Measurements from ENCODE around the gene ENDOD1.

The ENDOD1 gene

DNA sequence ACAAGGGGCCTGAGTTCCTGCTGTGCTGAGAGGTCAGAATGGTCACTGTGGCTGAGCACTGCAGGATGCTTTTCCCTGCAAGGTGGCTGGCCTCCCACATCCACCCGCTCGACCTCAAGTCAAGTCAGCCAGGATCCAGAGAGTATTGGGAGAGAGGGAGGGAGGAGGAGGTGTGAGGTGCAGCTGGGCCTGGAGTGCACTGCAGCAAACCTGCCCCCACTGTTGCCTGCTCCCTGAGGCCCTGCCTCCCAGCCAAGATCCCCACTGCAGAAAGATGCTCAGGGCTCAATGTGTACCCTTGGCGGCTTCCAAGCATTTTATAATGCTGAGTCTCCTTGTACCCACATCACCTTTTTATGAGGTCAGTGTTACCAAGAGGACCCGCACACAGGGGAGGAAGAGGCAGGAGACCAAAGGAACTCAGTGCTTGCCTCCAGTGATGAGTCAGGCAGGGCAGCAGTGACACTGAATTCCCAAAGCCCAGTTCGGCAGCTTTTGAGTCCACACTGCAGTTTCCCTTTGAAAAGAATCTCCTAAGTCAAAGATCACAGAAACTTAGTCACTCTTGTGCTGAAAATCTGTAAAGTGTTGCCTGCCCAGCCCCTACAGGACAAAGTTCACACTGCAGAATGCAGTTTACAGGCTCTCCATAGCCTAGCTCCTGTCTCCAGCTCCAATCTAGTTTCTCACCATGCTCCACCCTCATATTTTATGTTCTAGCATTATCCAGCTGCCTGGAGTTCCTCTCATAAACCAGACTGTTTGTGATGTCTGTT, 3.1 kb downstream of the ENDOD1 start:
- no peaks in the 10 kb centered on the region for H3K36me3 ChIP-seq
- no peaks in the 10 kb centered on the region for H3K27me3 ChIP-seq
- peak overlapping the region; percentile 15 to 97 for H3K27ac ChIP-seq
- peaks cover 0 to 82% (median 57%) of the 10 kb centered on the region in 4 donors for H3K4me1 ChIP-seq
- TF ChIP-seq, protein P1, sequence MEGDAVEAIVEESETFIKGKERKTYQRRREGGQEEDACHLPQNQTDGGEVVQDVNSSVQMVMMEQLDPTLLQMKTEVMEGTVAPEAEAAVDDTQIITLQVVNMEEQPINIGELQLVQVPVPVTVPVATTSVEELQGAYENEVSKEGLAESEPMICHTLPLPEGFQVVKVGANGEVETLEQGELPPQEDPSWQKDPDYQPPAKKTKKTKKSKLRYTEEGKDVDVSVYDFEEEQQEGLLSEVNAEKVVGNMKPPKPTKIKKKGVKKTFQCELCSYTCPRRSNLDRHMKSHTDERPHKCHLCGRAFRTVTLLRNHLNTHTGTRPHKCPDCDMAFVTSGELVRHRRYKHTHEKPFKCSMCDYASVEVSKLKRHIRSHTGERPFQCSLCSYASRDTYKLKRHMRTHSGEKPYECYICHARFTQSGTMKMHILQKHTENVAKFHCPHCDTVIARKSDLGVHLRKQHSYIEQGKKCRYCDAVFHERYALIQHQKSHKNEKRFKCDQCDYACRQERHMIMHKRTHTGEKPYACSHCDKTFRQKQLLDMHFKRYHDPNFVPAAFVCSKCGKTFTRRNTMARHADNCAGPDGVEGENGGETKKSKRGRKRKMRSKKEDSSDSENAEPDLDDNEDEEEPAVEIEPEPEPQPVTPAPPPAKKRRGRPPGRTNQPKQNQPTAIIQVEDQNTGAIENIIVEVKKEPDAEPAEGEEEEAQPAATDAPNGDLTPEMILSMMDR (IDR thresholded peaks at IDR 0.05) = peak; percentile 31 to 44
- peak overlapping the region; percentile 7 to 91 for H3K4me3 ChIP-seq
- DNase-seq = no peak
- intact Hi-C loops (cut with DNase I; ENCODE audit: low total_unique reads) = no loop called here
- no peaks in the 10 kb centered on the region for H3K9me3 ChIP-seq

DNA sequence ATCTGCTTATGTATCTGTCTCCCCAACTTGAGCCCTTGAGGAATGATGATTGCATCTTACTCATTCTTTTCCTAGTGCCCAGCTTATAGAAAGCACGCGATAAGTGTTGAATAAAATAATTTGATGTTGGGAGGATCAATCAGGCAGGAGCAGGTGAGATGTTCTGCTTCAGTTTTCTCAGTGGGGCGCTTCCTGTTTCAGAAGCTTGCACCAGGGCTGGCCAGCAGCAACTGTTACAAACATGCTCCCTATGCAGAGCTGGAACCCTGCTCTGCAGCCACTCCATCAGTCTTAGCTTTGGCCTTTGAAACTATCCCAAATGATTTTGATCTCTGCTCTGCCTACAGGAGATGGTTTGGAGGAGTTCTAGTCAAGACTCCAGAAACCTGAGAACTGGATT, 3.9 kb downstream of the ENDOD1 start:
- no peaks in the 10 kb centered on the region for H3K9me3 ChIP-seq
- H3K27me3 ChIP-seq = no peaks in the 10 kb centered on the region
- H3K36me3 ChIP-seq = no peaks in the 10 kb centered on the region
- intact Hi-C loops (cut with DNase I; ENCODE audit: low total_unique reads) = no loop called here
- TF ChIP-seq, protein P1 (IDR thresholded peaks at IDR 0.05) = no peak
- peak overlapping the region in 1 of 2 donors; percentile 97 for H3K27ac ChIP-seq
- H3K4me1 ChIP-seq = peaks cover 0 to 87% (median 57%) of the 10 kb centered on the region in 4 donors
- no peak for DNase-seq
- H3K4me3 ChIP-seq = no peak overlapping the region

DNA sequence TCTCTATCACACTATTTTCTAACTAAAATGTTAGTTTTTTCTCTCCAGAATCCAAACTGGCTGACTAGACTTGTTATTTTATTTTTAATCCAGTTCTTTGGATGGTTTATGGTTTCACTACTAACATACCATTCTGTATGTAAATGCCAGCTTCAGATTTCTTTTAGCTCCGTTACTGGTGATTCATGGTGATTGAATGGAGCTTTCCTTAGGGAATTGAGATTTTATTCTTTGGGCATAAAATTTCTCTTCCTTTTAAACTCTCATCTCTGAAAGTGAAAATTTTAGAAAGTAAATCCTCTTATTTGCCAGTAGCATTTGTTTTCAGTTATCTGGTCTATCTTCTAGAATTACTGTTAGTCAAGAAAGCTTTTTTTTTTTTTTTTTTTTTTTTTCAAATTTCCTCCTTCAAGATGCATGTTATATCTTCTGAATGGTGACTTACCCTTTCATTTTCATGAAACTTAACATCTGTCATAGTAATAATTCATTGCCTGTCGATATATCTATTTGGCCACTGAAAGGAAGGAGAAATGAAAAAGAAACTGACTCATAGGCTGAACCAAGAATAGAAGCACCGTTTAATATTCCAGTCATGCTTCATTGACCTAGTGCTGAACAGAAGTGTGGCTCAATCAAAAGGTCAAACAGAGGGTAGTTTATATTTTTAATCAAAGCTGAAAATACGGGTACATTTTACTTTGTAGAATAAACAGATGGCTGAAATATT, 6.4 kb downstream of the ENDOD1 start:
- Histone ChIP-seq H3K36me3 (no peaks in the 10 kb centered on the region), H3K27me3 (no peaks in the 10 kb centered on the region), H3K9me3 (no peaks in the 10 kb centered on the region), H3K4me1 (peaks cover 0 to 90% (median 44%) of the 10 kb centered on the region in 4 donors), H3K4me3 (no peak overlapping the region), H3K27ac (peak overlapping the region; percentile 33 to 62)
- DNase-seq = no peak
- TF ChIP-seq, protein P1 (IDR thresholded peaks at IDR 0.05) = no peak
- intact Hi-C loops (cut with DNase I; ENCODE audit: low total_unique reads) = no loop called here

DNA sequence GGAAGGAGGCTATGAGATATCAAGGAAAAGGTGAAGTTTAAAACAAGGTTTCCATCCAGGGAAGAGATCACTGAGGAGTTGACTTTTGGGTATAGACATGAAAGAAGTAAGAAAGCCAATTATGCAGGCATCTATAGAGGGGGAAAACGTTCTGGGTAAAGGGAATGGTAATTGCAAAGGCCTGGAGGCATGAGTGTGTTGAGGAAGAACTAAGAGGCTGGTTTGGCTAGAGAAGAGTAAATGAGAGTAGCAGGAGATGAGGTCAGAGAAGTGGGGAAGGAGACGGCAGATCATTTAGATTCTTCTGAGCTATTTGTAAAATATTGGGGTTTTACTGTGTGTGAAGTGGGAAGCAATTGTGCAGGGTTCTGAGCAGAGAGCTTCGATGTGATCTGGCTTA, 7.6 kb downstream of the ENDOD1 start:
- intact Hi-C loops (cut with DNase I; ENCODE audit: low total_unique reads) = no loop called here
- Histone ChIP-seq H3K4me3 (no peak overlapping the region), H3K27ac (peak overlapping the region; percentile 33 to 62), H3K4me1 (peaks cover 0 to 85% (median 33%) of the 10 kb centered on the region in 4 donors), H3K9me3 (no peaks in the 10 kb centered on the region), H3K36me3 (peaks cover 0 to 4% (median 0%) of the 10 kb centered on the region in 3 donors), H3K27me3 (no peaks in the 10 kb centered on the region)
- TF ChIP-seq, protein P1 (IDR thresholded peaks at IDR 0.05) = no peak
- DNase-seq = no peak

DNA sequence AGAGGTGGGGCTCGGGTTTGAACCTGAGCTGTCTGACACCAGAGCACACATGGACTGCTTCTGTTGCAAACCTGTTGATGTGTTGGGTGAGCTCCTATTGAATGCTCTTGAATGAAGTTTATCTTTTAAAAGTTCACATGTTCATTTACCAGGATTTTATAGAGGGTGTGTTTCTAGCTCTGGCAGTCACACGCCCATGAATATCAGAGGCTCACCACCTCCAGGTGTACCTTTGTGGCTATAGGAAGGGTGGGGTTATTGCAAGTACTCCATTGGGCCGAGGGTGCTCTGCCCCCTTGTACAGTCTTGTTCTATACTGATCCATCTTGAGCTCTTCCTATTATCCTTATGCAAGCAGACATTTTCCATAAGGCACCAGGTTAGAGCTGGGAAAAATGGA, 9.2 kb downstream of the ENDOD1 start:
- H3K27ac ChIP-seq = no peak overlapping the region
- no peak for DNase-seq
- no peaks in the 10 kb centered on the region for H3K27me3 ChIP-seq
- H3K36me3 ChIP-seq = peaks cover 0 to 10% (median 0%) of the 10 kb centered on the region in 3 donors
- intact Hi-C loops (cut with DNase I; ENCODE audit: low total_unique reads) = no loop called here
- H3K4me3 ChIP-seq = no peak overlapping the region
- TF ChIP-seq, protein P1 (IDR thresholded peaks at IDR 0.05) = no peak
- H3K4me1 ChIP-seq = peaks cover 0 to 72% (median 22%) of the 10 kb centered on the region in 4 donors
- H3K9me3 ChIP-seq = no peaks in the 10 kb centered on the region
